B cell (primary cell): ENCODE results near the gene CUL4B. TPM values are rescaled to one million over a fixed set of nuclear protein-coding genes. Genes with fewer than 3 reads are reported as not detected.

Experiments
- ATAC-seq: fragments of 200-7000 bp; cut with Tn5 transposase; one replicate; pipeline ENCODE4 v1.10.0; 2021; ENCODE audit warnings: low read depth, mild to moderate bottlenecking, moderate number of reproducible peaks, moderate library complexity
- CTCF ChIA-PET: fragments of 350-600 bp; sonication (Branson Sonifier 250); formaldehyde crosslinking; loops from one replicate; lab custom pipeline; 2021; ENCODE audit warnings: antibody characterized with exemption, inconsistent platforms; lab: Charles Lee
- POLR2A ChIA-PET: fragments of 350-600 bp; sonication (Branson Sonifier 250); formaldehyde crosslinking; loops from one replicate; lab custom pipeline; 2021; ENCODE audit warnings: antibody characterized with exemption; lab: Charles Lee
- DNase-seq: peaks from one replicate; pipeline ENCODE4 v3.0.0; 2013
- H2AFZ ChIP-seq: 2 replicates; pipeline ENCODE4 v1.6.1; 2012; ENCODE audit warnings: mild to moderate bottlenecking, low read depth, low read length; ENCODE audit not compliant: insufficient read depth, poor library complexity, severe bottlenecking
- H3K27ac ChIP-seq, 2 donors: 1 replicate in 1 of 2; 2 replicates in 1 of 2; pipeline ENCODE4 v1.5.1; 2012 to 2013; ENCODE audit warnings: low read length in 2 of 2, mild to moderate bottlenecking in 2 of 2, moderate library complexity in 1 of 2
- H3K27me3 ChIP-seq, 4 experiments: fragments of 200-600 bp in 1 of 4; sonication (generic) in 1 of 4; replicated peaks in 1 of 4; 1 replicate in 2 of 4; 2 replicates in 2 of 4; pipeline versions ENCODE4 v1.6.1 to v1.7.0; 2013 to 2016; ENCODE audit warnings: low read length in 3 of 4, mild to moderate bottlenecking in 2 of 4, mixed read lengths in 1 of 4, moderate library complexity in 1 of 4; ENCODE audit not compliant: insufficient read depth in 4 of 4, control insufficient read depth in 3 of 4; ENCODE audit errors: control extremely low read depth in 1 of 4
- H3K36me3 ChIP-seq, 2 experiments: replicated peaks in 1 of 2; 1 replicate in 1 of 2; 2 replicates in 1 of 2; pipeline versions ENCODE4 v1.6.1 to v1.7.1; 2013; ENCODE audit warnings: low read length in 1 of 2; ENCODE audit not compliant: insufficient read depth in 2 of 2, control insufficient read depth in 1 of 2; ENCODE audit errors: control extremely low read depth in 1 of 2, extremely low read depth in 1 of 2
- H3K4me1 ChIP-seq, 2 donors: fragments of 200-600 bp in 1 of 2; sonication (generic) in 1 of 2; 1 replicate in 1 of 2; 2 replicates in 1 of 2; pipeline versions ENCODE4 v1.5.1 to v1.6.1; 2013 to 2017; ENCODE audit warnings: low read length in 2 of 2; ENCODE audit not compliant: control insufficient read depth in 2 of 2, insufficient read depth in 2 of 2
- H3K4me2 ChIP-seq: replicated peaks from 2 replicates; pipeline ENCODE3; 2012; ENCODE audit warnings: mild to moderate bottlenecking, low read depth, low read length; ENCODE audit not compliant: poor library complexity, severe bottlenecking
- H3K4me3 ChIP-seq, 5 experiments: fragments of 200-600 bp in 1 of 5; sonication (generic) in 1 of 5; 1 replicate in 3 of 5; 2 replicates in 2 of 5; pipeline versions ENCODE4 v1.5.1 to v1.7.0; 2011 to 2016; ENCODE audit warnings: low read length in 4 of 5, mild to moderate bottlenecking in 4 of 5, low read depth in 2 of 5, control low read depth in 1 of 5, moderate library complexity in 1 of 5; ENCODE audit not compliant: insufficient read depth in 1 of 5; ENCODE audit errors: control extremely low read depth in 1 of 5, extremely low read depth in 1 of 5
- H3K79me2 ChIP-seq: fragments of 200-600 bp; sonication (generic); one replicate; pipeline ENCODE4 v1.6.0; 2016; ENCODE audit warnings: low read length; ENCODE audit not compliant: control insufficient read depth, insufficient read depth
- H3K9ac ChIP-seq: fragments of 200-600 bp; sonication (generic); 2 replicates; pipeline ENCODE4 v1.6.1; 2017; ENCODE audit warnings: mild to moderate bottlenecking, low read length, moderate library complexity
- H3K9me3 ChIP-seq, 3 donors: one replicate each; pipeline versions ENCODE4 v1.6.1 to v1.7.1; 2013; ENCODE audit warnings: low read length in 2 of 3; ENCODE audit not compliant: control insufficient read depth in 2 of 3, insufficient read depth in 1 of 3; ENCODE audit errors: control extremely low read depth in 1 of 3
- H4K20me1 ChIP-seq: 2 replicates; pipeline ENCODE4 v1.6.0; 2012; ENCODE audit warnings: mild to moderate bottlenecking, low read length; ENCODE audit not compliant: insufficient read depth, control insufficient read depth, poor library complexity, severe bottlenecking
- H3K27ac Mint-ChIP-seq: one replicate; pipeline ENCODE4 v1.8.0; 2021; ENCODE audit warnings: mixed read lengths
- H3K27me3 Mint-ChIP-seq: one replicate; pipeline ENCODE4 v1.8.0; 2021; ENCODE audit warnings: mixed read lengths
- H3K4me1 Mint-ChIP-seq: one replicate; pipeline ENCODE4 v1.8.0; 2021; ENCODE audit warnings: mixed read lengths
- H3K4me3 Mint-ChIP-seq: one replicate; pipeline ENCODE4 v1.8.0; 2021; ENCODE audit warnings: mixed read lengths
- H3K9me3 Mint-ChIP-seq: one replicate; pipeline ENCODE4 v1.8.0; 2022; ENCODE audit warnings: mixed read lengths; ENCODE audit not compliant: insufficient read depth
- CTCF ChIP-seq: fragments of 200-600 bp; IDR thresholded peaks from one replicate; pipeline ENCODE4 v1.8.0; 2022; ENCODE audit warnings: antibody characterized with exemption, mild to moderate bottlenecking
- EZH2 ChIP-seq: IDR thresholded peaks from 2 replicates; pipeline ENCODE4 v1.6.1; 2012; ENCODE audit warnings: borderline replicate concordance, low read depth, mild to moderate bottlenecking, moderate library complexity, low read length; ENCODE audit not compliant: insufficient read depth, poor library complexity, severe bottlenecking
- WGBS: methylation state at CpG from one replicate; pipeline ENCODE4 v1.1.5; 2013; ENCODE audit warnings: missing lambda C conversion rate; ENCODE audit not compliant: insufficient coverage; 5-methylcytosine and 5-hydroxymethylcytosine counted together
- intact Hi-C: fragments of 100-400 bp; cut with micrococcal nuclease; formaldehyde crosslinking; loops from one replicate; pipeline ENCODE4 v1.10.0; 2022
- polyA plus RNA-seq: library from polyadenylated mRNA; depleted of rRNA; stranded (reverse); fragments of >200 nt; gene quantifications from 2 replicates; pipeline ENCODE4 v1.2.3, GENCODE V29; 2012
- total RNA-seq, 2 donors: library from RNA; stranded (reverse); fragments of 120-200 nt in 1 of 2; gene quantifications; 1 replicate in 1 of 2; 2 replicates in 1 of 2; pipeline versions ENCODE4 v1.2.3 to v1.2.4, GENCODE V29; 2013 to 2022

The CUL4B gene
- total and polyA plus RNA-seq, 2 donors (not counting 1 experiment from before 2014, with no cell fraction given), result 13.6 to 56.1 TPM

- Histone ChIP-seq H3K4me2 (peak overlapping the region; percentile 1), H3K36me3 (peaks cover 0 to 49% of the 10 kb centered on the region in 2 experiments), H3K9ac (no peak overlapping the region), H3K4me1 (peaks cover 21 to 28% of the 10 kb centered on the region in 2 donors), H3K27me3 (no peaks in the 10 kb centered on the region), H3K27ac (peak overlapping the region; percentile 20 to 63), H2AFZ (no peak overlapping the region), H4K20me1 (no peaks in the 10 kb centered on the region), H3K9me3 (no peaks in the 10 kb centered on the region), H3K4me3 (no peak overlapping the region), H3K79me2 (no peaks in the 10 kb centered on the region)
- intact Hi-C loops, result loop anchor here (2.0 kb wide), 1 partner anchor 25 kb away; the partner anchor contains the start of gene CUL4B
- POLR2A ChIA-PET, result no interaction called here
- no peak for TF ChIP-seq EZH2
- TF ChIP-seq CTCF, result no peak
- CTCF ChIA-PET, result interaction anchor here (1.3 to 1.9 kb wide), 2 partner anchors 50 to 235 kb away, joined by 3 to 5 read pairs; no protein-coding TSS in a partner anchor
- DNase-seq, result peak; percentile 57
- peak overlapping the region; percentile 13 for H3K4me3 Mint-ChIP-seq
- H3K27me3 Mint-ChIP-seq, result no peaks in the 10 kb centered on the region
- H3K4me1 Mint-ChIP-seq, result peaks cover 22% of the 10 kb centered on the region
- ATAC-seq, result peak; percentile 71
- no peaks in the 10 kb centered on the region for H3K9me3 Mint-ChIP-seq
- peak overlapping the region; percentile 63 for H3K27ac Mint-ChIP-seq
Measured at GRCh38 chrX:120536061-120536460, 24.7 kb downstream of the CUL4B start.

- H2AFZ ChIP-seq, result no peak overlapping the region
- no peaks in the 10 kb centered on the region for H3K27me3 Mint-ChIP-seq
- H4K20me1 ChIP-seq, result no peaks in the 10 kb centered on the region
- H3K27ac Mint-ChIP-seq, result no peak overlapping the region
- H3K9me3 Mint-ChIP-seq, result no peaks in the 10 kb centered on the region
- no peak overlapping the region for H3K27ac ChIP-seq
- TF ChIP-seq EZH2, result no peak
- no peak for TF ChIP-seq CTCF
- no CpG with 5 or more reads among the region's 3 CpGs for WGBS
- no peak overlapping the region for H3K4me3 ChIP-seq
- no peak for ATAC-seq
- no peaks in the 10 kb centered on the region for H3K9me3 ChIP-seq
- H3K4me1 Mint-ChIP-seq, result peaks cover 22% of the 10 kb centered on the region
- H3K36me3 ChIP-seq, result peaks cover 0 to 41% of the 10 kb centered on the region in 2 experiments
- peaks cover 21 to 28% of the 10 kb centered on the region in 2 donors for H3K4me1 ChIP-seq
- CTCF ChIA-PET, result interaction anchor here (0.6 to 1.9 kb wide), 2 partner anchors 48 to 127 kb away, joined by 3 to 5 read pairs; no protein-coding TSS in a partner anchor
- no peak overlapping the region for H3K4me2 ChIP-seq
- intact Hi-C loops, result no loop called here
- H3K79me2 ChIP-seq, result no peaks in the 10 kb centered on the region
- no peak overlapping the region for H3K9ac ChIP-seq
- H3K4me3 Mint-ChIP-seq, result no peak overlapping the region
- H3K27me3 ChIP-seq, result no peaks in the 10 kb centered on the region
- no peak for DNase-seq
- POLR2A ChIA-PET, result no interaction called here
Measured at GRCh38 chrX:120534413-120535205, 26.2 kb downstream of the CUL4B start.
